ENCODE measurements around the gene OVCH1.

The OVCH1 gene

GRCh38 chr12:29431513-29431912, 66.0 kb downstream of the OVCH1 start:
- Histone ChIP-seq H3K4me1 (no peaks in the 10 kb centered on the region), H3K27ac (no peak overlapping the region), H3K79me2 (no peaks in the 10 kb centered on the region), H3K27me3 (ENCODE audit: control insufficient read depth, insufficient read depth, low read length) (no peaks in the 10 kb centered on the region), H3K4me3 (ENCODE audit: low read depth, low read length) (no peak overlapping the region), H3K36me3 (ENCODE audit: control insufficient read depth, insufficient read depth, low read length) (no peaks in the 10 kb centered on the region), H3K9me3 (ENCODE audit: control insufficient read depth, low read length) (no peaks in the 10 kb centered on the region), H3K4me2 (ENCODE audit: low read length) (no peak overlapping the region), H2AFZ (no peak overlapping the region), H3K9ac (no peak overlapping the region)
- TF ChIP-seq CTCF (IDR thresholded peaks at IDR 0.05) = no peak

GRCh38 chr12:29430716-29431044, 66.8 kb downstream of the OVCH1 start:
- Histone ChIP-seq H2AFZ (no peak overlapping the region), H3K27ac (no peak overlapping the region), H3K27me3 (ENCODE audit: control insufficient read depth, insufficient read depth, low read length) (no peaks in the 10 kb centered on the region), H3K79me2 (no peaks in the 10 kb centered on the region), H3K9me3 (ENCODE audit: control insufficient read depth, low read length) (no peaks in the 10 kb centered on the region), H3K36me3 (ENCODE audit: control insufficient read depth, insufficient read depth, low read length) (no peaks in the 10 kb centered on the region), H3K4me1 (no peaks in the 10 kb centered on the region), H3K4me3 (ENCODE audit: low read depth, low read length) (no peak overlapping the region), H3K9ac (no peak overlapping the region), H3K4me2 (ENCODE audit: low read length) (no peak overlapping the region)
- TF ChIP-seq CTCF (IDR thresholded peaks at IDR 0.05) = no peak

DNA sequence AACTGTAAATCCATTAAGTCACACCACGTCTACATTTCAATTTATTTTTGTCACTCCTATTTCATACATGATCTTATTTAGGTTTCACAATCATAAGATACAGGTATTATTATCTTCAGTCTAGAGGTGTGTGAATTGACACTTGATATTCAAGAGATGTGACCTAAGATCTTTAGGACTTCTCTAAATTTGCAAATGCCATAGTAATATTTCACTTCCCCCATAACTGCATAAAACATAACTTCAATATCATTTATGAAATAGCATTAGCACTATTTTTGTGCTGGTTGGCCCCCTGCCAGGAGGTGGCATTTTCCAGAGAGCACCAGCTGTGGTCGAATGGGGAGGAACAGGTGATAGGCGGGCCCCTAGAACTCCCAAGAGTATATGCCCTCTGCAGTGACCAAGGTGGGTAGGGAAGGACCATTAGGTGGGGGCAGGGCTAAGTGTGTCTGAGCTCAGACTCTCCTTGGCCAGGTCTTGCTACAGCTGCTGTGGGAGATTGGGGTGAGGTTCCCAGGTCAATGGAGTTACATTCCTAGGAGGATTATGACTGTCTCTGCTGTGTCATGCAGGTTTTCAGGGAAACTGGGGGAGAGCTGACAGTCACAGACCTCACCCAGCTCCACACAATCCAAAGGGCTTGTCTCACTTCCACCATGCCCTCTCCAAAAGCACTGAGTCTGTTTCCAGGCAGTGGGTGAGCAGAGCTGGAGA, 67.3 kb downstream of the OVCH1 start:
- no peak overlapping the region for H3K4me3 ChIP-seq (ENCODE audit: low read depth, low read length)
- no peak overlapping the region for H3K9ac ChIP-seq
- H2AFZ ChIP-seq = no peak overlapping the region
- H3K79me2 ChIP-seq = no peaks in the 10 kb centered on the region
- no peak overlapping the region for H3K27ac ChIP-seq
- no peaks in the 10 kb centered on the region for H3K27me3 ChIP-seq (ENCODE audit: control insufficient read depth, insufficient read depth, low read length)
- TF ChIP-seq CTCF (IDR thresholded peaks at IDR 0.05) = no peak
- H3K4me2 ChIP-seq (ENCODE audit: low read length) = no peak overlapping the region
- H3K4me1 ChIP-seq = no peaks in the 10 kb centered on the region
- no peaks in the 10 kb centered on the region for H3K9me3 ChIP-seq (ENCODE audit: control insufficient read depth, low read length)
- no peaks in the 10 kb centered on the region for H3K36me3 ChIP-seq (ENCODE audit: control insufficient read depth, insufficient read depth, low read length)

GRCh38 chr12:29428633-29429032, 68.9 kb downstream of the OVCH1 start:
- H3K9ac ChIP-seq = no peak overlapping the region
- H3K4me2 ChIP-seq (ENCODE audit: low read length) = no peak overlapping the region
- no peaks in the 10 kb centered on the region for H3K9me3 ChIP-seq (ENCODE audit: control insufficient read depth, low read length)
- H3K4me3 ChIP-seq (ENCODE audit: low read depth, low read length) = no peak overlapping the region
- no peaks in the 10 kb centered on the region for H3K36me3 ChIP-seq (ENCODE audit: control insufficient read depth, insufficient read depth, low read length)
- no peaks in the 10 kb centered on the region for H3K79me2 ChIP-seq
- H2AFZ ChIP-seq = no peak overlapping the region
- no peak for TF ChIP-seq CTCF (IDR thresholded peaks at IDR 0.05)
- H3K27ac ChIP-seq = no peak overlapping the region
- no peaks in the 10 kb centered on the region for H3K27me3 ChIP-seq (ENCODE audit: control insufficient read depth, insufficient read depth, low read length)
- no peaks in the 10 kb centered on the region for H3K4me1 ChIP-seq

GRCh38 chr12:29427964-29428363, 69.5 kb downstream of the OVCH1 start:
- no peak overlapping the region for H3K4me3 ChIP-seq (ENCODE audit: low read depth, low read length)
- no peaks in the 10 kb centered on the region for H3K79me2 ChIP-seq
- no peaks in the 10 kb centered on the region for H3K4me1 ChIP-seq
- TF ChIP-seq CTCF (IDR thresholded peaks at IDR 0.05) = no peak
- H3K4me2 ChIP-seq (ENCODE audit: low read length) = no peak overlapping the region
- H3K9me3 ChIP-seq (ENCODE audit: control insufficient read depth, low read length) = no peaks in the 10 kb centered on the region
- no peaks in the 10 kb centered on the region for H3K27me3 ChIP-seq (ENCODE audit: control insufficient read depth, insufficient read depth, low read length)
- no peak overlapping the region for H3K27ac ChIP-seq
- H3K36me3 ChIP-seq (ENCODE audit: control insufficient read depth, insufficient read depth, low read length) = no peaks in the 10 kb centered on the region
- H2AFZ ChIP-seq = no peak overlapping the region
- no peak overlapping the region for H3K9ac ChIP-seq

Measured in parathyroid adenoma (tissue), 2 donors.